ENCODE data around the gene ZNF280C.
"Not testable (repeated sequence)": the region's sequence is repeated elsewhere in the genome, so short reads cannot be mapped to it uniquely, and the experiment has no call there.

The ZNF280C gene

GRCh38 chrX:130268449-130269170 is at the start of gene ZNF280C:
TSS of gene ZNF280C (minus strand) at chrX:130268899. CDS start at chrX:130260449, 8,450 bp downstream.
- peak; percentile 91 for DNase-seq

- DNase-seq, result no peak
Observed at GRCh38 chrX:130304587-130305368, 36.1 kb upstream of the ZNF280C start.

- DNase-seq, result no peak
Observed at GRCh38 chrX:130301977-130302376, 33.3 kb upstream of the ZNF280C start.

DNA sequence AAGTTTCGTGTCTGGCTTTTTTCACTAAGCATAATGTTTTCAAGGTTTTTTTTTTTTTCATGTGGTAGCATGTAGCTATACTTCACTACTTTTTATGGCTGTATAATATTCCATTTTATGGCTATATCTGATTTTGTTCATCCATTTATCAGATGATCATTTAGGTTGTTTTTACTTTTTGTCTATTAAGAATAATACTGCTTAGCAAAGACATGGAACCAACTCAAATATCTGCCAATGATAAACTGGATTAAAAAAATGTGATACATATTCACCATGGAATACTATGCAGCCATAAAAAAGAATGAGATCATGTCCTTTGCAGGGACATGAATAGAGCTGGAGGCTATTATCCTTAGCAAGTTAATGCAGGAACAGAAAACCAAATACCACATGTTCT is 32.7 kb upstream of the ZNF280C start:
- DNase-seq, result no peak

GRCh38 chrX:130300010-130300282 is 31.2 kb upstream of the ZNF280C start:
- DNase-seq, result no peak

- DNase-seq, result no peak
Observed at GRCh38 chrX:130299279-130300009, 30.7 kb upstream of the ZNF280C start.

DNA sequence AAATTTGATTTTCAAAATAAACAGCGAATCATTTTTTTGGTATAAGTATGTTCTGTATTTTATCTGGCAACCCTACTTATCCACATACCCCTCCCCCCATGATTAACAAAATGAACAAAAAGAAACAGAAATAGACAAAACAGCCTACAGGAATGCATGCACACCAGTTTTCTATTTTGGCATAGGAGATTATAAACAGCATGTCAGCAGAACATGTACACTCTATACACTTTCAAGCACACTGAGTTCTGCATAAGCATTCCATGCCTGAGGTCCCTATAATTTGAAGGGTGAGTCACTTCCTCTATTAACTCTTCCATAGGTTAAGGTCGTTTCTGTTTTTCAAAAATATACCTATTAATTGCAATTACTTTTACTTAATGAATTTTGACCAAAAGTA is 28.0 kb upstream of the ZNF280C start:
- DNase-seq, result no peak

GRCh38 chrX:130296297-130296678 is 27.6 kb upstream of the ZNF280C start:
- no peak for DNase-seq

GRCh38 chrX:130295519-130296296 is 27.0 kb upstream of the ZNF280C start:
- no peak for DNase-seq

GRCh38 chrX:130287071-130287770 is 18.5 kb upstream of the ZNF280C start:
- no peak for DNase-seq

DNA sequence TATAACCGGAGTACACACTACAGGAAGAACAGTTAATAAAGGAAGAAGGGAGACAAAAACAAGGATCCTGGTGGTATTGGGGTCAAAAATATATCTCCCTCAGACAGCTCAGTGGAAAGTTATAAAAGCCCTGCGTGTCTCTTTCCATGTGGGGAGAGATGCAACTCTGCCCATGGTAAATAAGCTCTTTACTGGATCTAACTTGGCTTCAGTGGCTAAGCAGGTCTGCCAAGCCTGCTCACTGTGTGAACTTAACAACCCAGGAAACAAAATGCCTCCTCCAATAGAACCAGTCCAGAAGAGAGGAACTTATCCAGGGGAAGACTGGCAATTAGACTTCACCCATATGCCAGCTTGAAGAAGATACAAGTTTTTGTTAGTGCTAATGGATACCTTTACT is 17.0 kb upstream of the ZNF280C start:
- no peak for DNase-seq

- DNase-seq, result no peak
Observed at GRCh38 chrX:130285069-130285620, 16.4 kb upstream of the ZNF280C start.

DNA sequence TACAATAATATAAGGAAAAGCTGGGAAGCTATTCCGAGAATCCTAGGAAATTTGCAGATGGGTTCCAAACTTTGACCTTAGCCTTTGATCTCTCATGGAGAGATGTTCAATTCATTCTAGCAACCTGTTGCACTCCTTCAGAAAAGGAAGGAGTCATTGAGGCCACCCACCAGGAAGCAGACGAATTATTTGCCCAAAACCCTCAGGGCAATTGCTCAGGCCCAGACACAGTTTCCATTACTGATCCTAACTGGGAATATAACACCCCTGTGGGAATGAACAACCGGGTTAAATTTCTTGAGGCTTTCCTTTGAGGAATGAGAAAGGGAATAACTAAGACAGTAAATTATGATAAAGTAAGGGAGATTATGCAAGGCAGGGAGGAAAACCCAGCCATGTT is 13.5 kb upstream of the ZNF280C start:
- no peak for DNase-seq

DNA sequence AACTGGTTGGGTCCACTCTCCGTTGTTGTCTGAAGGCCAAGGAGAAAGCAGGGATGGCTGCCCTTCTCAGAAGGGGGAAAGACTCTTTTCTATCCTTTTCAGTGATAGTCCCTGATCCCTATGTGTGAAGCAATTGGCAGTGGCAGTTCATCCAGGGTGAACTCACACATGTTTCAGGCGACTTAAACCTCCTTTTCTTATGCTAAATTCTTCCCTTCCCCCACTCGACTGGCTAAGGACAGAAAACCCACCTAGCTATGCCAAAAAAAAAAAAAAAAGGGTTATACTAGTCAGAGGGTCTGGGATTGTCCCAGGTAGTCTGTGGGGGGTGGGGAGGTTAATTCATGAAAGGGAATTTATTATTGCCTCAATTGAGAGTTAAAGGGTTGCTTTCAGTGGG is 12.2 kb upstream of the ZNF280C start:
- no peak for DNase-seq

GRCh38 chrX:130272253-130272652 is 3.6 kb upstream of the ZNF280C start:
- not testable (repeated sequence) for DNase-seq

DNA sequence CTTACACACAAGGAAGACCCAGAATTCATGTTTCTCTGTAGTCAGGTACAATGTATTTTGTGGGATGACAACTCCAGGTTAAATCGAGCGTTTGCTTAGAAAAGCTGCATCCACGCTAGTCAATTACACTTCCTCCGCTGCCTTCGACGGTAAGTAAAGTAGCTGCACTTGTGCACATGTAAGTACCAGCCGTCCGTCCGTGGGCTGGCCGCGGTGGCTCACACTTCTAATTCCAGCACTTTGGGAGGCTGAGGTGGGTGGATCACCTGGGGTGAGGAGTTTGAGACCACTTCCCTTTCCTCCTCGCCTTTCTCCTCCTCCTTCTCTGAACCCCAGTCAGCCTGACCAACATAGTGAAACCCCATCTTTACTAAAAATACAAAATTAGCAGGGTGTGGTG is 692 bp upstream of the ZNF280C start:
- DNase-seq, result not testable (repeated sequence)

GRCh38 chrX:130267956-130268448 is 697 bp downstream of the ZNF280C start:
- DNase-seq, result no peak

- no peak for DNase-seq
Observed at GRCh38 chrX:130264573-130264972, 4.1 kb downstream of the ZNF280C start.

DNA sequence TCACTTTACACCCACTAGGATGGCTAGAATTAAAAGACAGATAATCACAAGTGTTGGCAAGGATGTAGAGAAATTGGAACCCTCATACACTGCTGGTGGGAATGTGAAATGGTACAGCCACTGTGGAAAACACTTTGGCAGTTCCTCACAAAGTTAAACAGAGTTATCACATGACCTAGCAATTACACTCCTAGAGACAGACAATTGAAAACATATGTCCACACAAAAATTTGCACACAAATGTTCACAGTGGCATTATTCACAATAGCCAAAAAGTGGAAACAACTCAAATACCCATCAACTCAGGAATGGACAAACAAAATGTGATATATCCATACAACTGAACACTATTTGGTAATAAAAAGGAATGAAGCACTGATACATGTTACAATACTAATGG is 5.7 kb downstream of the ZNF280C start:
- no peak for DNase-seq

DNA sequence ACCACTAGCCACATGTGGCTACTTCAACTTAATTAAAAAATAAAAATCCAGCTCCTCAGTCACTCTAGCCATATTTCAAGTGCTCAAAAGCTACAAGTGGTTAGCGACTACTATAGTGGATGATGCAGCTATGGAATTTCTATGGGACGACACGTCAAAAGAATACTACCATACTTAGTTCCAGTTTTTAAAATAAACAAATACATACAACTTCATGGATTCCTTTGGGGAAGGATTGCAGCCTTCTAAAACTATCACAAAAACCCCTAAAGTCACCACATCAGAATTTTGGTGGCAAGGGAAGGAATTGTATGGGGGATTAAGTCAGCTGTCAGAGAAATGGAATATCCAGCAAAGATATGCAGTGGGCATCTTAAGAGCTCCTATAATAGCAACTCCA is 6.5 kb downstream of the ZNF280C start:
- no peak for DNase-seq

DNA sequence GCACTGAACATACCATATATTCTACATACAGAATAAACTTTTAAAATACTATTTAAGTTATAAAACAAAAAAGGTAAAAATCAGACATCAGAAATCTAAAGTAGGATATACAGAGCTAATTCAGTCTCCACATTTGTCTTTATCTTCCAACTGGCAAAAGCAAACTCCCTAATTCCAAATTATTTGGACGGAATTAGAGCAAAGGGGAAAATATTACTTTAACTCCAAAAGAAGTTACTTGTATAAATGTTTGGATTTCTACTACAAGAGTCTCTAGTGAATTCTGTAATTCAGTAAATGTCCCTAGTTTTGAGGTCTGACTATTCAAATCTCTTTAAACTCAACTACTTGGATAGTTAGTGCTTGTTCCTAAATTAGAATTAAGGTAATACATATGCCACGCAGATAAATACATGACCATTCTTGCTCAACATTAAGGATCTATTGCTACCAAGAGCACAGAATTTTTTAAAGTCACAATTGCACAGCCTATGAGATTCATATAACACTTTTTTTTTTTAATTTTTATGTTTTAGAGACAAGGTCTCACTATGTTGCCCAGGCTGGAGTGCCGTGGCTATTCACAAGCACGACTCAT is 7.3 kb downstream of the ZNF280C start:
- no peak for DNase-seq

DNA sequence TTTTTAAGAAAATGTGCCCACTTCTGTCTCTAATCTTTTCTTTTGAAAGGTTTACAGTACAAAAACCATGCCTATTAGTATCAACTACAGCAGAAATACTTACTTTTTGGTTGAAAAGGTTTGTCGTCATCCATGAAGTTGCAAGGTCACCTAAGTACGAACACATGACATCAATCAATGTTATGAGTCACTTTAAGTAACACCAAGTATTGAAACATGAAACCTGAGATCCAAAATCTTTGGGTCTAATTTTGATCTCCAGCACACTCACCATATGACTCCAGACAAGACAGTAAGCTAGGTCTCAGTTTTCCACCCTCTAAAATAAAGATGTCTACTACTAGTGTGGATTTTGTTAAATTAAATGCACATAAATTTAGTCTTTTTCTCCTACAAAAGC is 8.4 kb downstream of the ZNF280C start:
- no peak for DNase-seq
